GM19324 (cell line): ENCODE data around the gene SNX9.

Experiments used
- ATAC-seq: cut with Tn5 transposase; IDR thresholded peaks from one replicate; pipeline ENCODE4 v1.9.1; 2021; ENCODE audit warnings: mild to moderate bottlenecking, moderate library complexity; ENCODE audit not compliant: unreplicated experiment, low FRiP score

SNX9 gene

GRCh38 chr6:157985378-157986155 is 162.5 kb downstream of the SNX9 start:
- ATAC-seq: no peak

DNA sequence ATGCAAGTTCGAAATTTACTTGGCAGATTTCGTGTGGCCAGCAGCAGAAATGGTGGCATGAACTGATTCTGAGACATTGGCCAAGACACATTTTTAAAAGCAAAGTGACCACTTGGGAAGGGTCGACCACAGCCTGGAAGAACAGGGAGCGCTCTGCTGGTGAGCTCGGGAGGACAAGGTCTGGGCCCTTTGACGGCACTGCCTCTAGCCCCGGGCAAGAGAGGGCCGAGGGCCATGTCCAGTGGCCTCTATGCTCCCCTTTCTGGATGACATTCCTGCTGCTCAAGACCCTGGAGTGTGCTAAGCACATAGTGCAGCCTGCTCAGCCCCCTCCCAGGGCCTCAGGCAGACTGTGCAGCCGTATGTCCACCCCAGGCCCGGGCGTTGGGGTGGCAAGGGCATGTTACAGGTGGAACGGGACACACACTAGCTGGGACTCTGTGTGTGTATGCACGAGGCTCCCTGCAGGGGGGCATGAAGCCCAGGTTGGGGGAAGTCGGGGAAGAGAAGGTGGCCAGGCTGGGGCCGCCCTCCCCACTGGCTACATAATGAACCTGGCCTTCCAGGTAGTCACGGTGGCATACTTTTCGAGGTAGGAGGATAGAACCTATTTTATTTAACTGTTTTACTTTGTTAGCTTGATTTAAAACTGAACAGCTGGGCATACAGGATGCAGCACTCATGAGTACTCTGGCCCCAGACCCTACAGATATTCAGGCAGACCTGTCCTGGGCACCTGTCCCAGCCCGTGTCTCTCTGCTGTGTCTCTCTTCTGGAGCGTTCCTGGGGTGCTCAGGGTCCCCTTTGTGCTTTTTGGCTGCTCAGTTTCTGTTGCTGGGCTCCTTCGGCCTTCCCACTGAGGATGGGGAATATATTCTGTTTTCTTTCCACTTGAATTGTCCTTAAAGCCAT is 165.0 kb downstream of the SNX9 start:
- ATAC-seq: no peak

- no peak for ATAC-seq
These were observed 165.6 kb downstream of the SNX9 start for GRCh38 chr6:157988700-157989063.

DNA sequence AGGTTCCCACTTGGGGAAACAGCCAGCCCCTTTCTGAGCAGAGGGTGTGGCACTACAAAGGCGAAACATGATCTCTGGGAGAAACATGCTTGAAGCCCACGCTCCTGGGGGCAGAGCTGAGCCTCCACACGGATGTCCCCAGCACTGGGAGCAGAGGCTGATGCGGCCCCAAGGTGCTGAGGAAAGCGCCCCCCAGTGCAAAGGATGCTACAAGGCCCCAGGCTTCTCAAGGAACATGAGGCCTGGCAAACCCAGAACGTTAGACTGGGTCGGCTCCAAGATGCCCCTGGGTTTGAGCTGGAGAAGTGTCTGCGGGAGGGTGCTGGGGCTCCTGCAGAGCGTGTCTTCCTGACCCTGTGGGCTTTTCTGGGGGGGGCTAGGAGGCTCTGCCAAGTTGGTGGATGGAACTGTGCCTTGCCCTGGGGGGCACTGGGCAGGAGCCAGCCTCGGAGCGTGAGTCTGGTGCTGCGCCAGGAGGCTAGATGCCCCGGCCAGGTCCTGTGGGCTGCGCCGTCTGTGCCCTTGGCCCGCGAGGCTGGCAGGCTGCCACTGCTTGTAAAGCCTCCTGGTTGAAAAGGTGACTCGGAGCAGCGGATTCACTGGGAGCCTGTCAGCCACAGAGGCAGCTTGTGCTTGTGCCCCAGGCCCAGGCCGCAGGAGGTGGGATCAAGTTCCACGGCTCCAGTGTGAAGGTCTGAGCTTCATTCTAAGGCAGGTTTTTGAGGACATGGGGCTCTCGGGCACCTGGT is 166.7 kb downstream of the SNX9 start:
- ATAC-seq: no peak

DNA sequence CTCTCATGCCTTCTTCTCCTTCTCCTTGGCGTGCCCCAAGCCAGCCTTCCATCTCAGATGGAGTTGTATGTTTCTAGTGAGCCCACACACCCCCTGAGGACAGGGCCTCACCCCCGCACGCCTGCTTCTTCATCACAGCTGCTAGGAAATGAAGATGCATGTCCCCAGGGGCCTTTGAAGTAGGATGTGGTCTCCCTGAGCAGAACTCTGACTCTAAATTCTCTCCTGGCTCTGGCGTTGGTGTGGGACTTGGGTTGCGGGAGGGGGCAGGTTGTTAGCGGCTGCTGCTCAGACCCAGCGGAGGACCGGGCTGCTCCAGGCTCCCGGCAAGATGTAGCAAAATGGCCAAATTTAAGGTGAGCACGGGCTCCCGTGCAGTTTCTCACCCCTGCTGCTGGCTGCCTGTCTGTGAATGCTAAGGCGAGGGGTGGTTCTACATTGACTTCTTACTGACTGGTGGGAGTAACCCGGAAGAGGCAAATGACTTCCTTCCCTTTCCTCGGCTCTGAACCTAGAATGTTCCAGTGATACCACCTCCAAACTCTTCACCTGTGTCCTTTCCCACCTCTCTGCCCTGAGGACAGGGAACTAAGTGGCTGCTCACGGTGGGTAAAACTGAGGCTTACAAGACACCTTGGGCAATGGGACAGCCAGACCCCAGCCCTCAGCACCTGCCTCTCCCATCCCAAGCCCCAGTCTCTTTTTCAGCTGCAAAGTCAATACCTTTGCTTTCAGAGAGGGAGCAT is 167.4 kb downstream of the SNX9 start:
- no peak for ATAC-seq

- no peak for ATAC-seq
These were observed 168.0 kb downstream of the SNX9 start for GRCh38 chr6:157991067-157991432.

DNA sequence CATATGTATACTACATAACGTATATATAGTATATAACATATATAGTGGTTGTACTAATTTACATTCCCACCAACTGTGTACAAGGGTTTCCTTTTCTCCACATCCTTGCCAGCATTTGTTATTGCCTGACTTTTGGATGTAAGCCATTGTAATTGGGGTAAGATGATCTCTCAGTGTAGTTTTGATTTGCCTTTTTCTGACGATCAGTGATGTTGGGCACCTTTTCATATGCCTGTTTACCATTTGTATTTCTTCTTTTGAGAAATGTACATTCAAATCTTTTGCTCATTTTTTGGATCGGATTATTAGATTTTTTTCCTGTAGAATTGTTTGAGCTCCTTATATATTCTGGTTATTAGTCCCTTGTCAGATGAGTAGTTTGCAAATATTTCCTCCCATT is 170.0 kb downstream of the SNX9 start:
- no peak for ATAC-seq

DNA sequence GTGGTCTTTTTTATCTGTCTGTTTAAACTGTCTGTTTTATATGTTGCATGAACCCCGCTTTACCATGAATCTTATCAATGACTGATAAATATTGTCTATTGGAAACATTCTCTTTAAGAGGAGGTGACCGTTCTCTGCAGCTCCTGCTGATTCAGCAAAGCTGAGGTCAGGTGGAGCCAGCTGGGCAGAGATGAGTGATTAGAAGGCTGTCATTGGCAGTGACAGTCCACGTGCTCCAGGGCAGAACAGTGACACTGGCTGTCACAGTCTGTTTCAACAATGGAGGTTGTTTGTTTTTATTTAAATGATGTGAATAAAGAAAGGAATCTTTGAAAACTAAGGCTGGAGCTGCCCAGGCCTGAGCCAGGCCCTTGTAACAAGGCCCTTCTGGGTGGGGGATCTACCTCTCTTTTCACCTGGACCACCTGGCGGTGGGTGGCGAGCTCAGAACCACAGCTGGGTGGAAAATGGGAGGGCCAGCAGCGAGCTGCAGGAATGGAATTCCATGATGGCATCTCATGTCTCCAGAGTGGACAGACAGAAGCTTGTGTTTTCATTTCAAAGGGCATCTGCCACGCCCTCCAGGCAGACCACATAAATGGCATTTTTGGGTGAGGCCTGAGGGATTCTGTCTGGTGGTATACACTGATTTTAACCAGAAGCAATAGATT is 171.2 kb downstream of the SNX9 start:
- no peak for ATAC-seq
